SK-N-SH treated with all-trans-retinoic acid at 6 μM for 48 hours (cell line): ENCODE data around the gene C13orf42.
"Not testable (repeated sequence)": the region's sequence is repeated elsewhere in the genome, so short reads cannot be mapped to it uniquely, and the experiment has no call there.

Source experiments
- ARNTL ChIP-seq: fragments of 450-650 bp; formaldehyde crosslinking; IDR thresholded peaks from 2 replicates; pipeline ENCODE4 v1.5.0; 2020; ENCODE audit warnings: low read depth, mild to moderate bottlenecking, moderate library complexity, borderline replicate concordance
- CREB5 ChIP-seq: fragments of 250-450 bp; sonication (Bioruptor Pico); IDR thresholded peaks from 2 replicates; pipeline ENCODE4 v1.5.1; 2020; ENCODE audit warnings: low read depth, mild to moderate bottlenecking, moderate library complexity
- CSDC2 ChIP-seq: fragments of 250-450 bp; sonication (Bioruptor Pico); IDR thresholded peaks from 2 replicates; pipeline ENCODE4 v1.5.0; 2020; ENCODE audit warnings: mild to moderate bottlenecking, moderate library complexity
- CSRNP3 ChIP-seq: fragments of 250-450 bp; sonication (Bioruptor Pico); IDR thresholded peaks from 2 replicates; pipeline ENCODE4 v1.5.1; 2021; ENCODE audit warnings: mild to moderate bottlenecking, moderate library complexity
- PATZ1 ChIP-seq: fragments of 250-450 bp; sonication (Bioruptor Pico); IDR thresholded peaks from 2 replicates; pipeline ENCODE4 v1.8.0; 2020; ENCODE audit warnings: mild to moderate bottlenecking, moderate library complexity, borderline replicate concordance
- POU6F1 ChIP-seq: fragments of 250-450 bp; sonication (Bioruptor Pico); IDR thresholded peaks from 2 replicates; pipeline ENCODE4 v1.8.0; 2021; ENCODE audit warnings: low read depth, mild to moderate bottlenecking, moderate library complexity, borderline replicate concordance
- PPARA ChIP-seq: fragments of 250-450 bp; sonication (Bioruptor Pico); IDR thresholded peaks from 2 replicates; pipeline ENCODE4 v1.5.0; 2020; ENCODE audit warnings: mild to moderate bottlenecking, borderline replicate concordance
- RARB ChIP-seq: fragments of 250-450 bp; sonication (Bioruptor Pico); IDR thresholded peaks from 2 replicates; pipeline ENCODE4 v1.8.0; 2021; ENCODE audit warnings: mild to moderate bottlenecking, moderate library complexity
- TCF4 ChIP-seq: fragments of 250-450 bp; sonication (Bioruptor Pico); IDR thresholded peaks from 2 replicates; pipeline ENCODE4 v1.8.0; 2021; ENCODE audit warnings: mild to moderate bottlenecking, moderate library complexity, borderline replicate concordance
- TOX ChIP-seq: fragments of 250-450 bp; sonication (Bioruptor Pico); IDR thresholded peaks from 2 replicates; pipeline ENCODE4 v1.8.0; 2021; ENCODE audit warnings: mild to moderate bottlenecking, moderate library complexity, borderline replicate concordance
- ZC3H10 ChIP-seq: fragments of 250-450 bp; sonication (Bioruptor Pico); IDR thresholded peaks from 2 replicates; pipeline ENCODE4 v1.5.1; 2021; ENCODE audit warnings: mild to moderate bottlenecking, moderate library complexity
- ZFP30 ChIP-seq: fragments of 450-650 bp; formaldehyde crosslinking; IDR thresholded peaks from 2 replicates; pipeline ENCODE4 v1.5.0; 2022; ENCODE audit warnings: mild to moderate bottlenecking, moderate library complexity
- ZNF565 ChIP-seq: fragments of 450-650 bp; formaldehyde crosslinking; conservative IDR thresholded peaks from 2 replicates; pipeline ENCODE4 v1.5.0; 2020; ENCODE audit warnings: low read depth, mild to moderate bottlenecking, moderate library complexity
- ZNF70 ChIP-seq: fragments of 450-650 bp; formaldehyde crosslinking; IDR thresholded peaks from 2 replicates; pipeline ENCODE4 v1.5.0; 2020; ENCODE audit warnings: mild to moderate bottlenecking, moderate library complexity

GRCh38 chr13:51080478-51081065, 30.5 kb downstream of the C13orf42 start:
- TF ChIP-seq PPARA (CRISPR knock-in tag); CREB5 (CRISPR knock-in tag); RARB (CRISPR knock-in tag); ARNTL; ZNF70 (CRISPR knock-in tag); PATZ1; ZFP30; CSDC2 (CRISPR knock-in tag); POU6F1 (CRISPR knock-in tag); ZC3H10 (CRISPR knock-in tag); TCF4 (CRISPR knock-in tag); CSRNP3 (CRISPR knock-in tag); ZNF565 (CRISPR knock-in tag); TOX: not testable (repeated sequence)
